Measurements from ENCODE around the gene SLC25A4. TPM values are rescaled to one million over a fixed set of nuclear protein-coding genes. Genes with fewer than 3 reads are reported as not detected.

The SLC25A4 gene
- total RNA-seq = 10 to 100 TPM; 35.0 to 44.6 TPM

DNA sequence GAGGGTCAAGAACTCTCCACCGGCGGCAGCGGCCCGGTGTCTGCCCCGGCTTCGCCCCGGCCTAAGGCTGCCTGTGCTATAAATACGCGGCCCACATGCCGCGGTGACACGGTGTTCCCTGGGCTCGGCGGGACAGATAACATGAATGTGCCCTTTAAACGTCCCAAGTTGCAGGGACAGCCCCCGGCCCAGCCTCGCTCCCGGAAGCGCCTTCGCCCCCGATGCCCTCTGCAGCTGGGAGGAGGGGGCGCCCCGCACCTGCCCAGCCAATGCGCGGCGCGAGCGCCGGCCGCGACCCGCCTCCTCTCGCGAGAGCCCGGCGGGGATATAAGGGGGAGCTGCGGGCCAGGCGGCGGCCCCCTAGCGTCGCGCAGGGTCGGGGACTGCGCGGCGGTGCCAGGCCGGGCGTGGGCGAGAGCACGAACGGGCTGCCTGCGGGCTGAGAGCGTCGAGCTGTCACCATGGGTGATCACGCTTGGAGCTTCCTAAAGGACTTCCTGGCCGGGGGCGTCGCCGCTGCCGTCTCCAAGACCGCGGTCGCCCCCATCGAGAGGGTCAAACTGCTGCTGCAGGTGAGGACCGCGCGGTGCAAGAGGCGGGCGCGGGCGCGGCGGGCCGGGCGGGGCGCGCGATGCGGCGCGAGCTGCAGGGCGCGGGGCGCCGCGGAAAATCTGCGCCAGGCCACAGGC is at the start of gene SLC25A4:
SLC25A4 (plus strand) TSS at position 355 of the 689 bp plus-strand sequence; CDS start at position 462, 107 bp downstream.
- Histone ChIP-seq H3K27me3 (no peaks in the 10 kb centered on the region), H3K9ac (ENCODE audit: low read depth in 2 of 2, low read length in 2 of 2) (peak within 1 kb of the TSS; percentile 72 to 90), H3K4me1 (no peaks in the 10 kb centered on the region), H3K4me3 (peak within 1 kb of the TSS; percentile 68), H3K27ac (peak within 1 kb of the TSS; percentile 76), H3K36me3 (no peaks in the 10 kb centered on the region), H3K9me3 (no peaks in the 10 kb centered on the region)
- DNase-seq = peak; percentile 84
- TF ChIP-seq, protein P1, sequence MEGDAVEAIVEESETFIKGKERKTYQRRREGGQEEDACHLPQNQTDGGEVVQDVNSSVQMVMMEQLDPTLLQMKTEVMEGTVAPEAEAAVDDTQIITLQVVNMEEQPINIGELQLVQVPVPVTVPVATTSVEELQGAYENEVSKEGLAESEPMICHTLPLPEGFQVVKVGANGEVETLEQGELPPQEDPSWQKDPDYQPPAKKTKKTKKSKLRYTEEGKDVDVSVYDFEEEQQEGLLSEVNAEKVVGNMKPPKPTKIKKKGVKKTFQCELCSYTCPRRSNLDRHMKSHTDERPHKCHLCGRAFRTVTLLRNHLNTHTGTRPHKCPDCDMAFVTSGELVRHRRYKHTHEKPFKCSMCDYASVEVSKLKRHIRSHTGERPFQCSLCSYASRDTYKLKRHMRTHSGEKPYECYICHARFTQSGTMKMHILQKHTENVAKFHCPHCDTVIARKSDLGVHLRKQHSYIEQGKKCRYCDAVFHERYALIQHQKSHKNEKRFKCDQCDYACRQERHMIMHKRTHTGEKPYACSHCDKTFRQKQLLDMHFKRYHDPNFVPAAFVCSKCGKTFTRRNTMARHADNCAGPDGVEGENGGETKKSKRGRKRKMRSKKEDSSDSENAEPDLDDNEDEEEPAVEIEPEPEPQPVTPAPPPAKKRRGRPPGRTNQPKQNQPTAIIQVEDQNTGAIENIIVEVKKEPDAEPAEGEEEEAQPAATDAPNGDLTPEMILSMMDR (IDR thresholded peaks at IDR 0.05) = no peak
- intact Hi-C loops (cut with DNase I) = no loop called here

DNA sequence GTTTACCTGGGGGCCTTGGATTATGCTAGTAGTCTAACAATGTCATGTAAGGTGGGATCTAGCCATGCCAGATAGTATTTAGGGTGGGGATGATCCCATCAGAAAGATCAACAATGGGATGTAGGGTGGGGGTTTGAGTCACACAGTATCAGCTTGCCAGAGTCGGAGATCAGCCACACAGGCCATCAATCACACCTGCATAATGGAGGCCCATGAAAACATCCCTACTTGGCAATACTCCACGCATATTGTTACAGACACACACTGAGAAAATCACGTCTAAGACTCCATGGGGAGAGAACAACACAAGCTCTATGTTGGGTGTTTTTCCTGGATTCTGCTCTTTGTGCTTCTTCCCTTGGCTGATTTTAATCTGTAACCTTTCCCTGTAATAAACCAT is 49.5 kb upstream of the SLC25A4 start:
- H3K9me3 ChIP-seq = no peaks in the 10 kb centered on the region
- no peak overlapping the region for H3K9ac ChIP-seq (ENCODE audit: low read depth in 2 of 2, low read length in 2 of 2)
- H3K27ac ChIP-seq = no peak overlapping the region
- H3K27me3 ChIP-seq = no peaks in the 10 kb centered on the region
- no peaks in the 10 kb centered on the region for H3K4me1 ChIP-seq
- H3K4me3 ChIP-seq = no peak overlapping the region
- TF ChIP-seq, protein P1 (IDR thresholded peaks at IDR 0.05) = no peak
- intact Hi-C loops (cut with DNase I) = no loop called here
- DNase-seq = no peak
- H3K36me3 ChIP-seq = no peaks in the 10 kb centered on the region

DNA sequence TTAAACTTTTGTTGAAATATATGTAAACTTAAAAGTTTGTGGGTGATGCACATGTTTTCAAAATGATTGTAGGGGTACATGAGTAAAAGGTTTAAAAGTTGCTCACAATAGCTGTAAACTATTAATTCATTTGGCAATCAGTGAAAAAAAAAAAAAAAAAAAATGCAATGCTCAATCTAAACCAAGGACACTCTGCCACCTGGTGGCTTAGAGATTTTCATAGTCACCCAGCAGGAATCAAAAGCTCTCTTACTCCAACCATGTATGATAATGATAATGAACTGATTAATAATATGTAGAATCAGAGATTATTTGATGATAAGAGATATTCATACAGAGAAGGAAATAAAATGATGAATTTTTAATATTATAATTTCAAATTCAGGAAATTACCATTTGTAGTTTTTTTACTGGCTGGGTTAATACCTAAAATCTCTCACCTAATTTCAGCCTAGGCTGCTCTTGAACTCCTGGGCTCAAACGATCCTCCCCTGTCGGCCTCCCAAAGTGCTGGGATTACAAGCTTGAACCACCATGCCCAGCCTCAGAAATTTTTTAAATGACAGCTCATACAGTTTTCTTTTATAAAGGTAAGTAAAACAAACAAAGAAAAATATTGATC is 46.9 kb upstream of the SLC25A4 start:
- Histone ChIP-seq H3K9me3 (no peaks in the 10 kb centered on the region), H3K36me3 (no peaks in the 10 kb centered on the region), H3K4me1 (no peaks in the 10 kb centered on the region), H3K27ac (no peak overlapping the region), H3K9ac (ENCODE audit: low read depth in 2 of 2, low read length in 2 of 2) (no peak overlapping the region), H3K4me3 (no peak overlapping the region), H3K27me3 (no peaks in the 10 kb centered on the region)
- intact Hi-C loops (cut with DNase I) = loop anchor here (5.0 kb wide), 1 partner anchor 54 kb away; no protein-coding TSS in a partner anchor
- TF ChIP-seq, protein P1 (IDR thresholded peaks at IDR 0.05) = peak; percentile 39
- DNase-seq = peak; percentile 29

DNA sequence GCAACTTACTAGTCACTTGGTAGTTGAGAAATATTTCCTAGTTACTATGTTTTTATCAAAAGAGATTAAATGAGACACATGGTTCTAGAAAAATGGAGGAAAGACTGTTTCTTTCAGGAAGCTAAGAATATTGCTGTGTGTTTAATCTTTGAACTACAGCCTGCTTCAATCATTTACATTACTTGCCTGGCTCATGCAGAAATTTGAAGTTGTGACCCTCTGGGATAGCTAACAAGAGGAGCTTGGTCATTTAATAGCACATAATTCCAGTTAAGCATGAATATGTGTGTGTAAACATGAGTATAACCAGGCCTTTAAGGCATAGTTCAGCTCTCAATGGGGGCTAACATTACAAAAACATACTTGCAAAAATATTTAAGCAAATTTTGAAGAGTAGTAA is 44.6 kb upstream of the SLC25A4 start:
- TF ChIP-seq, protein P1 (IDR thresholded peaks at IDR 0.05) = no peak
- H3K4me1 ChIP-seq = no peaks in the 10 kb centered on the region
- intact Hi-C loops (cut with DNase I) = loop anchor here (5.0 kb wide), 1 partner anchor 56 kb away; no protein-coding TSS in a partner anchor
- H3K36me3 ChIP-seq = no peaks in the 10 kb centered on the region
- H3K9ac ChIP-seq (ENCODE audit: low read depth in 2 of 2, low read length in 2 of 2) = no peak overlapping the region
- no peak overlapping the region for H3K27ac ChIP-seq
- no peaks in the 10 kb centered on the region for H3K9me3 ChIP-seq
- H3K27me3 ChIP-seq = no peaks in the 10 kb centered on the region
- no peak overlapping the region for H3K4me3 ChIP-seq
- DNase-seq = no peak

DNA sequence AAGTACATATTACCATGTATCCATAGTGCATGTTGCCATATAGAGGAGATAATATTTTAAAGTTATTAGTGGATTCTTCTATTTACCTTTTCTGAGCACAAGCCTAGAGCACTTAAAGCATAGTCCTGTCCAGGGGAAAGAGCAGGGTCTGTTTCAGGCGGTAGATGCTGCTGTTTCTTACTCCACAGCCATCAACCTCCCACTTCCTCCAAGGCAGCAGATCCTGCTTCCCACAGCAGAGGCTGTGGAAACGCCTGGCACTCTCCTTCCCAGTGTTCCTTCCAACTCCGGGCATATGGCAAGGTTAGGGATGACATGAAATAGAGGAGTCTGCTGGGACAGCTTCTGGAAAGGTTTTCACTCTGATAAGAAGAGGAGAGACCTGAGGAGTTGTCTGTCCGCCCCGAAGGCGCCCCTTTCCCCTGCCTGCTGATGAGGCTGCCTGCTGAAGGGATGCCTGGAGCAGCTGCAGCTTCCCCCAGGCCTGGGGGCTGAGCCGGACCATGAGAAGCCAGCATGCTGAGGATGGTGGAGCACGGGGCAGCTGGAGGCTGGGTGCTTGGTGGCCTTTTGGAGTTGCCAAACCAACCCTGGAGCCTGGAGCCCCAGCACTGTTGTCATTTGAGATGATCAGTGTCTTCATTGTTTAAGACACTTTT is 43.9 kb upstream of the SLC25A4 start:
- H3K9me3 ChIP-seq = no peaks in the 10 kb centered on the region
- H3K36me3 ChIP-seq = no peaks in the 10 kb centered on the region
- no peaks in the 10 kb centered on the region for H3K27me3 ChIP-seq
- H3K4me3 ChIP-seq = no peak overlapping the region
- no peak overlapping the region for H3K9ac ChIP-seq (ENCODE audit: low read depth in 2 of 2, low read length in 2 of 2)
- no peak for DNase-seq
- H3K27ac ChIP-seq = no peak overlapping the region
- no peaks in the 10 kb centered on the region for H3K4me1 ChIP-seq
- intact Hi-C loops (cut with DNase I) = loop anchor here (5.0 kb wide), 1 partner anchor 57 kb away; no protein-coding TSS in a partner anchor
- TF ChIP-seq, protein P1 (IDR thresholded peaks at IDR 0.05) = no peak

Data from colonic mucosa (tissue), 4 donors.